Fibroblast of villous mesenchyme (primary cell): ENCODE results near the gene PRPF6. TPM values are rescaled to one million over a fixed set of nuclear protein-coding genes. Genes with fewer than 3 reads are reported as not detected.

Experiments used
- DNase-seq: peaks from one replicate; pipeline ENCODE4 v3.0.0-alpha.2; 2010; ENCODE audit warnings: low read depth
- H3K4me3 ChIP-seq: 2 replicates; pipeline ENCODE4 v1.5.1; 2011; ENCODE audit warnings: low read depth, mild to moderate bottlenecking, low read length
- total RNA-seq: library from RNA; depleted of rRNA; stranded (reverse); fragments of >200 nt; gene quantifications from 2 replicates; pipeline ENCODE4 v1.2.3, GENCODE V29; 2012
- TF ChIP-seq, protein P1 (sequence below): IDR thresholded peaks from 2 replicates; pipeline ENCODE4 v1.5.1; 2012; ENCODE audit warnings: low read depth, mild to moderate bottlenecking, low read length; ENCODE audit not compliant: insufficient read depth

Gene PRPF6
- total RNA-seq, 1 donor: 52.7 TPM

DNA sequence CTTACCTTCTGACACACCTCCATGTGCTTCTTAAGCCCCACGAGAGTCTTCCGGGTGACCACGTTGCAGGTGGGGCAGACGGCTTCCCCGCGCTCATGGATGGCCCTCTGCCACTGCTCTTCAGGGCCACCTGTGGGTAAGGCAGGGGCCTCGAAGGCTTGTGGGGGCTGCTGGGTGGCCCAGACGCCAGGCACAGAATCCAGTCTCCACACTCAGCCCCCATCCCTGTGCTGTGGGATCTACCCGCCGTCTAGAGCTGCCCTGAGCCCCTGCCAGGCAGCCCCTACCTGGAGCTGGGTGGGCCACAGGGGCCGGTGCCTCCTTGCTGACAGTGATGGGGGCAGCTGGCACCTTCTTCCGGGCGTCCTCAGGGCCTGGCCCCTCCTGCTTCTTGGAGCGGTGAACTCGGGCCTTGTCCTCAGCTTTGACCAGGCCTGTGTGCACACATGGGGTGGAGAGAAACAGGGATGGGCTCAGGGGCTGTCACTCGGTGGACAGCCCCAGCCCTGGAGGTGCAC is 17.1 kb upstream of the PRPF6 start:
- DNase-seq: no peak
- TF ChIP-seq, protein P1, sequence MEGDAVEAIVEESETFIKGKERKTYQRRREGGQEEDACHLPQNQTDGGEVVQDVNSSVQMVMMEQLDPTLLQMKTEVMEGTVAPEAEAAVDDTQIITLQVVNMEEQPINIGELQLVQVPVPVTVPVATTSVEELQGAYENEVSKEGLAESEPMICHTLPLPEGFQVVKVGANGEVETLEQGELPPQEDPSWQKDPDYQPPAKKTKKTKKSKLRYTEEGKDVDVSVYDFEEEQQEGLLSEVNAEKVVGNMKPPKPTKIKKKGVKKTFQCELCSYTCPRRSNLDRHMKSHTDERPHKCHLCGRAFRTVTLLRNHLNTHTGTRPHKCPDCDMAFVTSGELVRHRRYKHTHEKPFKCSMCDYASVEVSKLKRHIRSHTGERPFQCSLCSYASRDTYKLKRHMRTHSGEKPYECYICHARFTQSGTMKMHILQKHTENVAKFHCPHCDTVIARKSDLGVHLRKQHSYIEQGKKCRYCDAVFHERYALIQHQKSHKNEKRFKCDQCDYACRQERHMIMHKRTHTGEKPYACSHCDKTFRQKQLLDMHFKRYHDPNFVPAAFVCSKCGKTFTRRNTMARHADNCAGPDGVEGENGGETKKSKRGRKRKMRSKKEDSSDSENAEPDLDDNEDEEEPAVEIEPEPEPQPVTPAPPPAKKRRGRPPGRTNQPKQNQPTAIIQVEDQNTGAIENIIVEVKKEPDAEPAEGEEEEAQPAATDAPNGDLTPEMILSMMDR: no peak
- no peak overlapping the region for H3K4me3 ChIP-seq

DNA sequence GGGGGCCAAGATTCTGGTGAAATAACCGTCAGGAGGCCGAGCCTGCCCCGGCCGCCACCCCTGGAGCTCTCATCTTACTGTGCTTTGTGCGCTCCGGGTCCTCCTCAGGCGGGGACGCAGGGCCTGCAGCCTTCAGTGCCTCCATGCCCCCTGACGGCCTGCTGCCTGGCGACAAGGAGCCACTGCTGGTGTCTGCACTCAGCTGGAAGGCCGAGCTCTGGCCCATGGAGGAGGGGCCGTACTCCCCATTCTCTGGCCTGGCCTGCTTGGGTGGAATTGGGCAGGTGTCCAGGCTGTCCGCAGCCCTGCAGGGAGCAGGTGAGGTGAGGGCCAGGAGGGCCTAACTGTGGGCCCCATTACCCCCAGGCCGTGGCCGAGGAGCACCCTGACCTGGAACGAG is 16.5 kb upstream of the PRPF6 start:
- TF ChIP-seq, protein P1: no peak

DNA sequence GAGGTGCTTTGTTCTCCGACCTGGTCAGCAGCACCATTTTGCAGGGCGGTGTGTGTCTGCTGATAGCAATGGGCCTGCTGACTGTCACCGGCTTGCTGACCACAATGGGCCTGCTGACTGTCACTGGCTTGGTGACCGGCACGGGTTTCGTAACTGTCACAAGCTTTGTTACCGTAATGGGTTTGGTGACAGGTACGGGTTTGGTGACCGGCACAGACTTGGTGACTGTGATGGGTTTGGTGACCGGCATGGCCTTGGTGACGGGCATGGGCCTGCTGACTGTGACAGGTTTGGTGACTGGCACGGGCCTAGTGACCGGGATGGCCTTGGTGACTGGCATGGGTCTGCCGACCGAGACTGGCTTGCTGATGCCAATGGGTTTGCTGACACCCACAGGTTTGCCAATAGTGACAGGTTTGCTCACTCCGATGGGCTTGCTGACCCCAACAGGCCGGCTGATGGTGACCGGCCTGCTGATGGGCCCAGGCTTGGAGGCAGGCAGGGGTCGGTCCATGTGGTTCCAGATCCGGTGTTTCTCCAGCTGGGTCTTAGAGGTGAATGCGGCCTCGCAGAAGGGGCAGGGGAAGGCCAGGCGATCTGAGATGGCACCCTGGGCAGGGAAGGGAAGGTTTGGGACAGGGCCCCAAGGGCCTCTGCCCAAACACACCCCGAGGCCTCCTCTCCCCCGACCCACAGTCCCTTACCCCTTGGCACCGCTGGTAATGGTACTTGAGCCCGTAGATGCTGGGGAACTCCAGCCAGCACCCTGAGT is 14.6 kb upstream of the PRPF6 start:
- TF ChIP-seq, protein P1: no peak
- H3K4me3 ChIP-seq: no peak overlapping the region
- DNase-seq: no peak

More for the DNA sequence above, 16.5 kb upstream of the PRPF6 start:
- H3K4me3 ChIP-seq: no peak overlapping the region
- DNase-seq: no peak

GRCh38 chr20:63966944-63967322 is 14.0 kb upstream of the PRPF6 start:
- H3K4me3 ChIP-seq: no peak overlapping the region
- no peak for DNase-seq
- TF ChIP-seq, protein P1: no peak

DNA sequence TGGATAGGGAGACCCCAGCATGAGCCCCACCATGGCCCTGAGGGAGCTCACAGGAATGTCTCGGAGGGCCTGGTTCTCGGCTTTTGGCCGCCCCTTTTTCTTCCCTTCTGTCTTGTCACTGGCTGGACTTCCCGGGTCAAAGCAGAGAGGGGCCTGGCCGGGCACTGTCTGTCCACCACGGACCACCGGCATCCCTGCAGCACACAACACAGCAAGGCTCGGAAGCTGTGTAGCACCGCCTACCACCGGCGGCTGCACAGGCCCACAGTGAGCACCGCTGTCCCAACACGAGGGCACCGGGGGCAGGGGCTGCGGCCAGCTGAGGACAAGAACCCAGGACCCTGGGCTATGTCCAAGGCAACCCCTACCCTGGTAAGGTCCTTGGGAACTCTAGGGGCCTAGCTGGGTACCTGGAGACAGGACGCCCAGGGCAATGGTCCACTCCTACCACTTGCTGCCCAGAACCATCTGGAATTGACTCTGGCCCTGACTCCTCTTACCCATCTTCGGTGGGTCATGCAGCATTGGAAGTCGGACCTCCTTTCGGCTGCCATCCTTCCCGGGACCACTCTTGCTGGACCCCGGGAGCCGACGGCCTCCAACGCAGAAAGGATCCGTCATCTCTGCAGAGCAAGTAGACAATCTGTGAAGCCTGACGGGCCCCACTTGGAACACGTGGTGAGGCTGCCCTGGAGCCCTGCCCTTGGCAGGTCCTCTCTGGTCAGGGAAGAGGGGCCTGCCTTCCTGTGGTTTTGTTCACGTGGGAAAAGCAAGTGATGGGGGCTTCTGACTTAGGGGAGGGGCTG is 13.4 kb upstream of the PRPF6 start:
- TF ChIP-seq, protein P1: no peak
- no peak for DNase-seq
- no peak overlapping the region for H3K4me3 ChIP-seq

DNA sequence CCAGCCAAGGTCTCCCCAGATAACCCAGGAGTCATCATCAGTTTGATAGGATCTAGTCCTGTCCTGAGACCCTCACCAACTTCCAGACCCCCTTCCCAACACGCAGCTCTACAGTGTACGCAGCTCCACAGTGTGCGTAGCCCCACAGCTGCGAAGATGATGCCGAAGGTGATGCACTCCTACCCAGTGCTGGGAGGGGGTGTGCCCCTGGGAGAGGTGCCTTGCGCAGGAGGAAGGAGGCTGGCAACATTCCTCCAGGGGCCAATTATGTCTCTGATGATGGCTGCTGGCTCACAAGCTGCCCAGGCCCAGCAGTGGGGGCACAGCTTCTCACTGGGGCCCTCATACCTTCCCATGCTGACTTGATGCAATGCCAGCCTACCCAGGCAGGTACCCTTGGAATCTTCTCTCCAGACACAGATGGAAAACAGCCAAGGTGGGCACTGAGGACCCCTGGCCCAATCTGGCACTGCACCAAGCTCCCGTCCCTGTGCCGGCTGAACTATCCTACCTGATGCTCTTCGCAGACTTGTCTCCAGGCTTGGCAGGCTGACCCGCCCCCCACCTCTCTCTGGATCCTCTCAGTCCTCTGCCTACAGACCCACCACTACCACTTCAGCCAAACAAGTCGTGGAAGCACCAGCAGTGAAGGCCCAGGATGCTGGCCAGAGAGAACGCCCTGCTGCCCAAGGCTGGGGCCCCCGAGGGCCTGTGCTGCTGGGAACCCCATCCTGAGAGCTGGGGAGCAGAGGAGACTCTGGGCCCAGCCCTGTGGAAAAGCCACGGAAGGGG is 12.6 kb upstream of the PRPF6 start:
- TF ChIP-seq, protein P1: no peak
- peak overlapping the region; percentile 68 for H3K4me3 ChIP-seq
- no peak for DNase-seq
